Testis (tissue), 2 donors: ENCODE measurements around the gene PLXNB1.

Experiments used
- CTCF ChIP-seq, 3 experiments: fragments of 450-650 bp in 2 of 3; fragments of 200-600 bp in 1 of 3; sonication (generic) in 1 of 3; IDR thresholded peaks; one replicate each; pipeline ENCODE4 v1.5.1; 2016 to 2019; ENCODE audit warnings: antibody characterized with exemption in 3 of 3, mild to moderate bottlenecking in 2 of 3, moderate library complexity in 1 of 3
- POLR2A ChIP-seq: fragments of 450-650 bp; IDR thresholded peaks from one replicate; pipeline ENCODE4 v1.6.1; 2017; ENCODE audit warnings: antibody characterized with exemption, mild to moderate bottlenecking, moderate library complexity

GRCh38 chr3:48408823-48409281 lies 21.0 kb downstream of the PLXNB1 start:
- TF ChIP-seq CTCF (IDR thresholded peaks at IDR 0.05), result no peak
- no peak for TF ChIP-seq POLR2A
